Testis (tissue), 2 donors: ENCODE data around the gene IL36G.

Source experiments
- CTCF ChIP-seq, 3 experiments: fragments of 450-650 bp in 2 of 3; fragments of 200-600 bp in 1 of 3; sonication (generic) in 1 of 3; IDR thresholded peaks; one replicate each; pipeline ENCODE4 v1.5.1; 2016 to 2019; ENCODE audit warnings: antibody characterized with exemption in 3 of 3, mild to moderate bottlenecking in 2 of 3, moderate library complexity in 1 of 3
- POLR2A ChIP-seq: fragments of 450-650 bp; IDR thresholded peaks from one replicate; pipeline ENCODE4 v1.6.1; 2017; ENCODE audit warnings: antibody characterized with exemption, mild to moderate bottlenecking, moderate library complexity

- no peak for TF ChIP-seq CTCF (IDR thresholded peaks at IDR 0.05)
- TF ChIP-seq POLR2A: no peak
Observed at GRCh38 chr2:112993831-112994230, 16.0 kb downstream of the IL36G start.
